Inferior parietal cortex (tissue), 1 donor: ENCODE results near the gene GRN.
"Not testable (repeated sequence)": the region's sequence is repeated elsewhere in the genome, so short reads cannot be mapped to it uniquely, and the experiment has no call there.

Source experiments
- DNase-seq: peaks from one replicate; pipeline ENCODE4 v3.0.0-alpha.2; 2016; ENCODE audit errors: extremely low spot score

Gene GRN

DNA sequence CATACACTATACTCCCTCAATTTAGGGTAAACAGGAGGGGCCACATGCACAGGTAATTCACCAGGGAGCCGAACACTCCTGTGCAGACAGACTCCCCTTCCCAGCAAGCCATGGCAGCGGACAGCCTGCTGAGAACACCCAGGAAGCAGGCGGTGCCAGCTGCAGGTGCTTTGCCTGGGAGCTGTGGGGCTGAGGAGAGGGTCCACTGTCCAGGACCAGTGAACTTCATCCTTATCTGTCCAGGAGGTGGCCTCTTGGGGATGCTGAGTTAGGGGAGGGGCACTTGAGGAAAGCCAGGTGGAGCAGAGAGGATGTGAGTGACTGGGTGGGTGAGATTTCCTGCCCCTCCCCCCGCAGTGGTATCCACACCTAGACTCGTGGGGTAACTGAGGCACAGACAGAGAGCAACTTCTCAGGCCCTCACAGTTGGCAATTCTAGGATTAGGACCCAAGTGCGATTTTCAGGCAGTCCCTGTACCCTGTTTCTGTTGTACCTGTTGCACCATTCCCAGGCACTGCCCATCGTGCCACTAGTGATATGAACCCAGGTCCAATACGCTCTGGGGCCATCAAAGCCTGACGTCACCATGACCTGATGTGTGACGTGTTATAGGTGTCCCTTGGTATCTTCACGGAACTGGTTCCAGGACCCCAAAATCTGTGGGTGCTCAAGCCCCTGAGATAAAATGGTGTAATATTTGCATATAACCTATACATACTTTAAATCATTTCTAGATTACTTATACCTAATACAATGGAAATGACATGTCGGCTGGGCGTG lies 1.2 kb downstream of the GRN start:
- no peak for DNase-seq

DNA sequence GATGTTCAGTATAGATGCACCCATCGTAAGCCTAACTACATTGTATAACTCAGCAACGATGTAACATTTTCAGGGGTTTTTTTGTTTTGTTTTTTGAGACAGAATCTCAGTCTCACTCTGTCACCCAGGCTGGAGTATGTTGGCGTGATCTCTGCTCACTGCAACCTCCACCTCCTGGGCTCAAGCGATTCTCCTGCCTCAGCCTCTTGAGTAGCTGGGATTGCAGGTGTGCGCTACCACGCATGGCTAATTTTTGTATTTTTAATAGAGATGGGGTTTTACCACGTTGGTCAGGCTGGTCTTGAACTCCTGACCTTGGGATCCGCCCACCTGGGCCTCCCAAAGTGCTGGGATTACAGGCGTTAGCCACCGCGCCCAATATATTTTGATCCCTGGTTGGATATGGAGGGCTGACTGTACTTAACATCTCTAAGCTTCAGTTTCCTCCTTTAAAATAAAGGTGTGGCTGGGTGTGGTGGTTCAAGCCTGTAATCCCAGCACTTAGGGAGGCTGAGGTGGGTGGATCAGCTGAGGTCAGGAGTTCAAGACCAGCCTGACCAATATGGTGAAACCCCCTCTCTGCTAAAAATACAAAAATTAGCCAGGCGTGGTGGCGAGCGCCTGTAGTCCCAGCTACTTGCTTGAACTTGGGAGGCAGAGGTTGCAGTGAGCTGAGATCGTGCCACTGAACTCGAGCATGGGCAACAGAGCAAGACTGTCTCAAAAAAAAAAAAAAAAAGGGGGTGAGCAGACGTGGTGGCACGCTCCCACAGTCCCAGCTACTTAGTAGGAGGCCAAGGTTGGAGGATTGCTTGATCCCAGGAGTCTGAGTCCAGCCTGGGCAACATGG lies 2.3 kb downstream of the GRN start:
- not testable (repeated sequence) for DNase-seq

GRCh38 chr17:44348234-44348987 lies 3.3 kb downstream of the GRN start:
- DNase-seq = peak; percentile 32

- no peak for DNase-seq
Measured at GRCh38 chr17:44348988-44349364, 3.9 kb downstream of the GRN start.

- DNase-seq = no peak
Measured at GRCh38 chr17:44349553-44350070, 4.5 kb downstream of the GRN start.

DNA sequence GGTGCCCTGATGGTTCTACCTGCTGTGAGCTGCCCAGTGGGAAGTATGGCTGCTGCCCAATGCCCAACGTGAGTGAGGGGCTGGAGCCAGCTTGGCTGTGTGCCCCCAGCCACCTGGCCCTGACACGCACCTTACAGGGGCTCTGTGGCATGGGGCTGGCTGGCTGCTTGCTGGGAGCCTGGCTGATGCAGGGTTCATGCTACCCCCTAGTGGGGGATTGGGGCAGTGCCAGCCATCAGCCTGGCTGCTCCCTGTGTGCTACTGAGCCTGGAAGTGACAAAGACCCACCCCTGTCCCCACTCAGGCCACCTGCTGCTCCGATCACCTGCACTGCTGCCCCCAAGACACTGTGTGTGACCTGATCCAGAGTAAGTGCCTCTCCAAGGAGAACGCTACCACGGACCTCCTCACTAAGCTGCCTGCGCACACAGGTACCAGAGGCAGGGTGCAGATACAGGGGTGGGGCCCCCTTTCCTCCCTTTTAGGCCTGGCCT lies 5.7 kb downstream of the GRN start:
- peak; percentile 69 for DNase-seq

DNA sequence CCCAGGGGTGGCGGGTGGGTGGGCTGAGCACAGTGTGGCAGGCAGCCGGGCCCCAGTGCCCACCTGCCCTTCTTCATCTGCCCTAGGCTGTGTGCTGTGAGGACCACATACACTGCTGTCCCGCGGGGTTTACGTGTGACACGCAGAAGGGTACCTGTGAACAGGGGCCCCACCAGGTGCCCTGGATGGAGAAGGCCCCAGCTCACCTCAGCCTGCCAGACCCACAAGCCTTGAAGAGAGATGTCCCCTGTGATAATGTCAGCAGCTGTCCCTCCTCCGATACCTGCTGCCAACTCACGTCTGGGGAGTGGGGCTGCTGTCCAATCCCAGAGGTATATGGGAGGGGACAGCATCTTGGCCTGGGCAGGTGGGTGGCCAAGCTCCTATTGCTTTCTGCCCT lies 6.4 kb downstream of the GRN start:
- no peak for DNase-seq

- DNase-seq = no peak
Measured at GRCh38 chr17:44351961-44352827, 7.1 kb downstream of the GRN start.

- no peak for DNase-seq
Measured at GRCh38 chr17:44352828-44353671, 7.9 kb downstream of the GRN start.

DNA sequence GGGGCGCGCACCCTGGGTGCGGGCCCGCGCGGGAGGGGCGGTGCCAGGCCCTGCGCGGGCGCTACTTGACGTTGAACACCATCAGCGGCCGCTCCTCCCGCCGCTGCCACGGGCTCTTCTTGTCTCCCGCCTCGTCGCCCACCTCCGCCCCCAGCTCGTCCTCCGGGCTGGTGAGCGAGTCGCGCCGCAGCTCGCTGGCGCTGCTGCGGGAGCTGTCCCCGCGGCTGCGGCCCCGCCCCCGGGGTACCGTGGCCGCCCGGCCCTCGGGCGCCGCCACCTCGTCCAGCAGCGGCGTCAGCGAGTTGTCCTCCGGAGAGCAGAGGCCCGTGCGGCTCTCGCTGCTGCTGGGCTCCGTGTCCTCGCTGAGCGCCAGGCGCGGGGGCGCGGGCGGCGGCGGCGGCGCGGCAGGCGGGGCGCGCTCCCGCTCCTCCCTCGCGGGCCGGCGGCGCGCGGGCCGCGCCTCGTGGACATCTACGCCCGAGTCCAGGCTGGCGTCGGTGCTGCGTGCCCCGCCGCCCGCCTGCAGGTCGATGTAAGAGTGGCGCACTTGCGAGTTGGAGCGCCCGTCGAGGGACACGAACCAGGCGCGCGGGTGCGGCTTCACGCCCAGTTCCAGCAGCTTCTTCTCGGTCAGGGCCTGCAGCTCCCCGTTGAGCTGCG lies 8.7 kb downstream of the GRN start:
- no peak for DNase-seq

GRCh38 chr17:44354582-44355561 lies 9.8 kb downstream of the GRN start:
- no peak for DNase-seq

DNA sequence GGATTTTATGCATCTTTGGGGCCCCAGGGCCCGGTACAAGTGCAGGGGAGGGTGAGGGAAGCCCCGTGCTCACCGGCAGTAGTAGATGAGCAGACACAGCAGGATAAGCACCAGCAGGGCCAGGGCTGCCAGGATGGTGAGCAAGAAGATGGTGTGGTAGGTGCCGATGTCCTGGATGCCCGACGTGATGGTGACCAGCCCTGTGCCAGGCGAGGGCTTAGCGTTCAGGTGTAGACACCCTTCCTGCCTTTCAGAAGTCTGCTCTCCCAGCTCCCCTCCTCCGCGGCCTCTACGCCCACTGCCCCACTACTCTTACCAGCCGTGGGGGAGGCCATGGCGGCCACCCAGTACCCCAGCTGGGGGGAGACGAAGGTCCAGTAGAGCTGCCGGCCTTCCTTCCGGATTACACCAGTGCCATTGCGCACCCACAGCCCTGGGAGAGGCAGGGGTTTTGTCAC lies 10.6 kb downstream of the GRN start:
- no peak for DNase-seq

DNA sequence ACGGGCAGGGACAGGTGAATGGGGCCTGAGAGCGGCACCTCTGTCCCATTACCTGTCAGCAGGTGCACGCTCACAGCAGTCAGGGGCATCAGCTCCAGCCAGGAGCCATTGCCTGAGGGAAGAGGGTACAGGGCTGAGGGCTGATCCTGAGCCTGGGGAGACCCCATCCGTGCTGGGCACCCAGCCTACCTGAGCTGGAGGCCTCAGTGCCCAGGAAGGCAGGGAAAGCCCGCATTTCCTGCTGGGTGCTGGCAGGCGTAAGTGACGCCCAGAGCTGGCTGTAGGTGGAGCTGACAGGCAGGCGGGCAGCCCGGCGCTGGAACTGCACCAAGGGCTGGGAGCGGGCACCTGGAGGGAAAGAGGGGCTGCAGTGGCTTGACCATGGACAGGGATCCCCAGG lies 11.1 kb downstream of the GRN start:
- no peak for DNase-seq

GRCh38 chr17:44358066-44358465 lies 13.0 kb downstream of the GRN start:
- DNase-seq = no peak

GRCh38 chr17:44359006-44359405 lies 13.9 kb downstream of the GRN start:
- no peak for DNase-seq

DNA sequence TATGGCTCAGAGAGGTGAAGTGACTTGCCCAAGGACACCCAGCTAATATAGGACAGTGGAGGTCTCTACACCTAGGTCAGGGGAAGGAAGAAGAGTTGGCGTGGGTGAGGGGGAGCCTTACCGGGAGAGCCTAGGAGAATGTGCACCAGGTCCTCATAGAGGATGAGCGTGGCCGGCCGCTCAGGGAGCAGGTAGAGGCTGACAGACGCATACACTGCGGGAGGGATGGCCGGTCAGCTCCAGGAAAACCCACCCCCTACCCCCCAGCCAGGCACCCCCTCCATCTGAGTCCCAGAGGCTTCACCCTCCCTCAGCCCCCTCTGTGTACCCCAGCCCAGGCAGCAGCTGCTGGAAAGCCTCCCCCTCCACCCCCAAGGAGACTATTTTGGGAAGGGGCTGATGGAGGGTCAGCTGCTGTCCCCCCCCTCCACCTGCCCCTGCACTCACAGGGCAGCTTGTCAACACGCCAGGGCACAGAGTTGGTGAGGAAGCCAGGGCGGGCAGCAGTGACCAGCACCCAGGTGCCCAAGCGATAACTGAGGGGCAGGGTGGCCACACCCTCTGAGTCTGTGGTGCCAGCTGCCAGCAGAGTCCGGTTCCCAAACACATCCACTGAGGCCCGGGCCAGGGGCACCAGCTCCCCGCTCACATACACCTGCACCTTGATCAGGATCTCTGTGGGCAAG lies 14.5 kb downstream of the GRN start:
- no peak for DNase-seq

DNA sequence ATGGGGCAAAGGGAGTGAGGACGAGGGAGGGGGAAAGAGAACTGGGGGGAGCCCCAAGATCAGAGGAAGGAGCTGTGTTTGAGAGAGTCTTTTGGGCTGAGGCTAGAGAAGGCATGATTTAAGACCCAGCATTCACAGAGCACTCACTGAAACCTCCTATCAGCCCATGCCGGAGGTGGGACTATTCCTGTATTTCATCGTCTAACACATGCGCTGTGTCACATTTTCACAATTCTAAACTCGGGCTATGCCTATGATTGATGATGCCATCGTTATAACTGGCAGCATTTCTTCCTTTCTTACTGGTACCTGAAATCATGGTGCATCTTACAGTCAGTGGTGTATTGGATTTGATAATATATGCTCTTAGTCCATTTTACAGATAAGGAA lies 15.0 kb downstream of the GRN start:
- no peak for DNase-seq

DNA sequence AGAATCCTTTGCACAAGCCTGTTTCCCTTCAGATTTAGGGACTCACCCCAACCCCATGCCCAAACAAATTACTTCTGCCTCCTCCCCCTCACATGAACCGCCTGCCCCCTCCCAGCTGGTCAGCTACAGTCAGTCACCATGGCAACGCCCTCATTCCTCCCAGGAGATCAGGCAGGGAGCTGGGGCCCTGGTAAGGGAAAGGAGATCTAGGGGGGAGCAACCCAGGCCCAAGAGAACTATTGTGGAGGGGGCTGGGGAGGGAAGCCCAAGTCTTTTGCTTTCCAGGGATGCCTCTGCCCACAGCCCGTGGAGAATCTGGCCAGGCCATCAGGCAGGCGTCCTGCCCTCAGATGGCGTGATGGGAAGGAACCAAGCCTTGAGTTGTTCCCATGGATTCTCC lies 15.7 kb downstream of the GRN start:
- no peak for DNase-seq
